Urinary bladder (tissue), 4 donors: ENCODE measurements around the gene ABL1. TPM values are rescaled to one million over a fixed set of nuclear protein-coding genes. Genes with fewer than 3 reads are reported as not detected.
"Not testable (repeated sequence)": the region's sequence is repeated elsewhere in the genome, so short reads cannot be mapped to it uniquely, and the experiment has no call there.

Experiments used
- DNase-seq: peaks from one replicate; pipeline ENCODE4 v3.0.0-alpha.2; 2015; ENCODE audit errors: extremely low spot score
- H3K27ac ChIP-seq: one replicate; pipeline ENCODE4 v1.5.1; 2013; ENCODE audit warnings: low read depth, mild to moderate bottlenecking, moderate library complexity
- H3K36me3 ChIP-seq: one replicate; pipeline ENCODE4 v1.6.1; 2013; ENCODE audit warnings: mild to moderate bottlenecking, moderate library complexity; ENCODE audit not compliant: insufficient read depth
- H3K4me1 ChIP-seq: one replicate; pipeline ENCODE4 v1.6.1; 2013; ENCODE audit warnings: mild to moderate bottlenecking, moderate library complexity; ENCODE audit not compliant: insufficient read depth
- H3K4me3 ChIP-seq: one replicate; pipeline ENCODE4 v1.5.1; 2013; ENCODE audit warnings: low read depth, low read length
- WGBS: extraction: QIAGEN DNeasy Blood & Tissue Kit; methylation state at CpG from one replicate; pipeline ENCODE4 v1.1.7; 2013; 5-methylcytosine and 5-hydroxymethylcytosine counted together
- polyA plus RNA-seq: library from polyadenylated mRNA; stranded (reverse); fragments of 200-250 nt; gene quantifications from one replicate; pipeline ENCODE4 v1.2.3, GENCODE V29; 2013
- total RNA-seq: library from RNA; depleted of rRNA; stranded (reverse); fragments of >200 nt; gene quantifications from one replicate; pipeline ENCODE4 v1.2.3, GENCODE V29; 2014
- donor health status: healthy with polysubstance abuse.
- donor health status: healthy.

The ABL1 gene
- total RNA-seq (46.5 TPM), polyA plus RNA-seq (125 TPM)

DNA sequence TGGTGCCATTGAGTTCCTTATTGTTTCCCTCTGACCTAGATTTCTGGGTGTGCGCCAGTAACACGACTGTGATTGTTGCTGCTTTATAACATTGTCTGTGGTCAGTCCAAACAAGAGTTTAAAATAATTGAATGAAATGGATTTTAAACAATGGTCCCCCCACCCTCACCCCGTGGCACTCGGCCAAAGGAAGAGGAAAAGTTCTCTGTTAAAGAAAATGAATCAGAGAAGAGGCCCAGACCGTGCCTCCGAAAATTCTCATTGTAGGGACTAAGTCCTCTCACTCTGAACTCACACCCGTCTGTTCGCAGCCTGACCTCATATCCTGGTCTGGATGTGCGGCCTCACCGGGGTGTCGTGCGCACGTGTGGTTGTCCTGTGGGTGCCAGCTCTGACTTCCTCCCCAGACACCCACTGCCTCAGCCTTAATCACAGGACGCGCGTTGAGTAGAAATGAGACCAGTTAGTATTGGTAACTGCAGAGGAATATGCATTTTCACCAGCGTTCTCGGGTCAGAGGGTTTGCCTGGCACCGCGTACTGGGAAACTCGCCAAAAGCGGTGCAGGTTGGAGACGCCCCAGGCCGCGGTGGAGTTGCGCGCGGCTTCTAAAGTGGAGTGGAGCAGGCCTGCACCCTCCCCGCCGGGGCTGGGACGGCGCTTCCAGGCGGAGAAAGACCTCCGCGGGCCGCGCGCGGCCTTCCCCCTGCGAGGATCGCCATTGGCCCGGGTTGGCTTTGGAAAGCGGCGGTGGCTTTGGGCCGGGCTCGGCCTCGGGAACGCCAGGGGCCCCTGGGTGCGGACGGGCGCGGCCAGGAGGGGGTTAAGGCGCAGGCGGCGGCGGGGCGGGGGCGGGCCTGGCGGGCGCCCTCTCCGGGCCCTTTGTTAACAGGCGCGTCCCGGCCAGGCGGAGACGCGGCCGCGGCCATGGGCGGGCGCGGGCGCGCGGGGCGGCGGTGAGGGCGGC lies at the start of gene ABL1:
TSS of gene ABL1 (plus strand) at position 884 of the 966 bp plus-strand sequence. CDS start 193 bp downstream, outside the sequence.
- Histone ChIP-seq H3K27ac (peak within 1 kb of the TSS; percentile 96), H3K4me3 (peak within 1 kb of the TSS; percentile 97), H3K4me1 (no peaks in the 10 kb centered on the region), H3K36me3 (no peaks in the 10 kb centered on the region)
- 1% methylated on average over 78 of the region's 78 CpGs for WGBS
- DNase-seq: no peak

DNA sequence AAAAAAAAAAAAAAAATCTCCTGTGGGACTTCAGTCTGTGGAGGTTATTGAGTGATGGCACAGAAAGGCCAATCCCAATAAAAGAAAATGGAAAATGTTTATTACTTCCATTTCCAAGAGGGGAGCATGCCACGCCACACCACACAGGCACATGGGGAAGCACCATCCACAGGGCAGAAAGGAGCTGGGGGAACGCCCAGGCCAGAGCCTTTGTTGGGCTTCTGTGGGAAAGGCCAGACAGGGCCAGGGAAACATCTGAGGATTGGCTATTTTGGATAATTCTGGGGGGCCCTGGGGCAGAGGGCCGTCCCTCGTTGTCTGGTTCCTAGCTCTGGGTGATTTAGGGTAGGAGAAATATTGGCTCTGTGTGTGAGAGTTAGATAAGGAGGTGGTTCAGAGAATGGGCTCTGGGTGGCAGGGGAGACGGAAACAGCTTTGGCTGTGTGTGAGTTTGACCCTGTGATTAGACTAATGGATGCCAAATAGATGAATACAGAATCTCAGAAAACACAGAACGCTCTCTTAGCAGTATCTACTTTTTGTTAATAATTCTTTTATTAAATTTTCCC lies 49.0 kb upstream of the ABL1 start:
- H3K27ac ChIP-seq: no peak overlapping the region
- DNase-seq: no peak
- H3K4me3 ChIP-seq: no peak overlapping the region
- WGBS: 67% methylated on average over 6 of the region's 6 CpGs
- H3K36me3 ChIP-seq: no peaks in the 10 kb centered on the region
- H3K4me1 ChIP-seq: no peaks in the 10 kb centered on the region

DNA sequence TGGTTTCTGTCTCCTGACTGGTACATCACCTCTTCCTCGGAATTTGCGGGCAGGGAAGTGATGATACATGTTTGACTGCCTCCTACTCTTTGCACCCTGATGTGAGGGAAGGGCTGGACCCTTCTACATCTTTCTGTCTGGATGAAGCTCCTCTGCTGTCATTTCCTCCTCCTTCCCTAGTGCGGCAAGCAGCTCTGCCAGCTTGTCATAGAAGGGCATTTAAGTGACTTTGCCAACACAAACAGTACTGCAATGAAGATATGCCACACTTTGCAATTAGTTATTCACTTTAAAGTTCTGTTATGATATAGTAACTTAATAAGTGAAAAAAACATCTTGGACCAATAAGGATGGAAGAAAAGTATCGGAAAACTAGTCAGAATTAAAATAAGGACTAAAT lies 48.5 kb upstream of the ABL1 start:
- Histone ChIP-seq H3K27ac (no peak overlapping the region), H3K4me3 (no peak overlapping the region), H3K4me1 (no peaks in the 10 kb centered on the region), H3K36me3 (no peaks in the 10 kb centered on the region)
- DNase-seq: no peak
- WGBS: 89% methylated on average over 4 of the region's 4 CpGs

DNA sequence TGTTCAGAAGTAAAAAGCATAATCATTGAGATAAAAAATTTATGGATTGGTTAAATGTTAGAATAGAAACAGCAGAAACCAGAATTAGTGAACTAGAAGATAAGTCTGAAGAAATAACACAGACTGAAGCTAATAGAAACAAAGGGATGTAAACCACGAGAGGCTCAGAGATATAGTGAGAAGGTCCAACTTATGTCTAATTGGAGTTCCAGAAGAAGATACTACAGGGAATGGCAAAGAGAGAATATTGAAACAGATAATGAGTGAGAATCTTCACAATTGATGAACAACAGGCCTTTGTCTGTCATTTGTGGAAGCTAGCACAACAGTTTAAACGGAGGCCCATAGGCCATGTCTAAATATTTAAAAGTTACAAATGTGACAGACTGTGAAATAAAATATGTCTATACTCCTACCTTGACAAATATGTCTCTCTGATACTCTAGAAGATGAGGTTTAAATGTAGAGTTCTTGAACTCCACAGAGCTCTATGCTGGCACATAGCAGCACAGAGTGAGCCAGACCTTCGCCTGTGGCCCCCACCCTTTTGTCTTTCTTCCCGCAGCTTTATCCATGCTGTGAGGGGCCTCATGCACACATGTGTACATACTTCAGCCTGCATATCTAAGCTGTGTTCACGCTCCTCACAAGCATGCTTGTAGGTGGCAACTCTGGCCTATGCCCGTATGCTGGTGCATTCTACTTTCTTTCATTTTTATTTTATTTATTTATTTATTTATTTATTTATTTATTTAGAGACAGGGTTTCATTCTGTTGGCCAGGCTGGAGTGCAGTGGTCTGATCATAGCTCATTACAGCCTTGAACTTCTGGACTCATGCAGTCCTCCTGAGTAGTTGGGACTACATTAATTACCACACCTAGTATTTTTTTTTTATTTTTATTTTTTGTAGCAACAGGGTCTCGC lies 45.0 kb upstream of the ABL1 start:
- Histone ChIP-seq H3K4me3 (no peak overlapping the region), H3K4me1 (no peaks in the 10 kb centered on the region), H3K27ac (no peak overlapping the region), H3K36me3 (no peaks in the 10 kb centered on the region)
- DNase-seq: no peak
- WGBS: 98% methylated on average over 7 of the region's 7 CpGs

DNA sequence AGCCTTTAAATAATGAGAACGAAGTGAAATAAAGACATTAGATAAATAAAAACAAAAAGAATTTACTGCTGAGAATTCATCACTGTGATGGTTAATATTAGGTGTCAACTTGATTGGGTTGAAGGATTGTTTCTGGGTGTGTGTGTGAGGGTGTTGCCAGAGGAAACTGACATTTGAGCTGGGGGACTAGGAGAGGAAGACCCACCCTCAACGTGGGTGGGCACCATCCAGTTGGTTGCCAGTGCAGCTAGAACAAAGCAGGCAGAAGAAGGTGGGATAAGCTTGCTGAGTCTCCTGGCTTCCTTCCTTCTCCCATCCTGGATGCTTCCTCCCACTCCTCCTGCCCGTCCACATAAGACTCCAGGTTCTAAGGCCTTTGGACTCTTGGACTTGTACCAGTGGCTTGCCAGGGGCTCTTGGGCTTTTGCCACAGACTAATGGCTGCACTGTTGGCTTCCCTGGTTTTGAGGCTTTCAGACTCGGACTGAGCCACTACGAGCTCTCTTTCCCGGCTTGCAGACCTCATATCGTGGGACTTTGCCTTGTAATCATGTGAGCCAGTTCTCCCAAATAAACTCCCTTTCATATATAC lies 43.7 kb upstream of the ABL1 start:
- Histone ChIP-seq H3K27ac (no peak overlapping the region), H3K4me1 (no peaks in the 10 kb centered on the region), H3K36me3 (no peaks in the 10 kb centered on the region), H3K4me3 (no peak overlapping the region)
- whole genome bisulfite sequencing: 86% methylated on average over 7 of the region's 7 CpGs
- DNase-seq: no peak

DNA sequence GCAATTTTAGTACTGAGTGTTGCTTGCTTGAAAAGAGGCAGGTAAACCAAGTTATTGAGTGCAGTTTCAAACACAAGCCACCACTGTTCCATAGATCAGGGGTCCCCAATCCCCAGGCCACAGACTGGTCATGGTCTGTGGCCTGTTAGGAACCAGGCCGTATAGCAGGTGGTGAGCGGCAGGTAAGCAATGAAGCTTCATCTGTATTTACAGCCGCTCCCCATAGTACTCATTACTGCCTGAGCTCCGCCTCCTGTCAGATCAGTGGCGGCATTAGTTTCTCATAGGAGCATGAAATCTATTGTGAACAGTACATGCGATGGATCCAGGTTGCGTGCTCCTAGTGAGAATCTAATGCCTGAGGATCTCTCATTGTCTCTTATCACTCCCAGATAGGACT lies 41.5 kb upstream of the ABL1 start:
- no peak for DNase-seq
- no peaks in the 10 kb centered on the region for H3K36me3 ChIP-seq
- no peak overlapping the region for H3K27ac ChIP-seq
- 90% methylated on average over 7 of the region's 7 CpGs for WGBS
- H3K4me1 ChIP-seq: no peaks in the 10 kb centered on the region
- no peak overlapping the region for H3K4me3 ChIP-seq

DNA sequence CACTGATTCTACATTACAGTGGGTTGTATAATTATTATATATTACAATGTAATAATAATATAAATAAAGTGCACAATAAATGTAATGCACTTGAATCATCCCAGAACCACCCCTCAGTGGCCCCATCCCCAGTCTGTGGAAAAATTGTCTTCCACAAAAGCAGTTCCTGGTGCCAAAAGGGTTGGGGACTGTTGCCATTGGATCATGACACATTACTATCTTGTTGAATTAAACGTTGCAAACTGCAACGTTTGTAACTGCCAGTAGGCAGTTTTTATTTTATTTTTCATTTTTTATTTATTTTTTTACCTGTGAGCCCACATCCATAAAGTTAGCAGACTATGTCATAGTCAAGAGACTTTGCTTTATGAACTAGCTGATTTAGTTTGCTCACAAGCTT lies 41.0 kb upstream of the ABL1 start:
- H3K36me3 ChIP-seq, H3K4me1 ChIP-seq, DNase-seq, H3K27ac ChIP-seq, H3K4me3 ChIP-seq: not testable (repeated sequence)
- WGBS: 24% methylated on average over 2 of the region's 2 CpGs

DNA sequence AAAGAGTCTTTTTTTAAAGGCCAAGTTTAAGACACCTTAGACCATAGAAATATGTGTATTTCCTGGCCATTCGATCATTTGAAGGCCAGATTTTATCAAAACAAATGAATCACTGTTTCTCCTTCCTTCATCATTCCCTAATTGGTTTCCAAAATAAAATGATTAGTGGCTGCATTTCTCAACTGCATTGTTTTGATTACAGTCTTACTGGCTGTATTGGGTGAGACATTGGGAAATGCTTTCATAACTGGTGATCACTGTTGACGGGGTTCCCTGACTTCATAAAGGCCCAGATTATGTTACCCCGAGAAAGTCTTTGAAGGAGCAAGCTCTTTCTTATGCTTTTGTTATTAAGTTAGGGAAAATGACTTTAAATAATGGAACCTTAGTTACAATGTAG lies 40.6 kb upstream of the ABL1 start:
- not testable (repeated sequence) for DNase-seq, H3K4me1 ChIP-seq, H3K4me3 ChIP-seq, H3K36me3 ChIP-seq
- WGBS: 54% methylated on average over 3 of the region's 3 CpGs
- peak overlapping the region; percentile 64 for H3K27ac ChIP-seq

DNA sequence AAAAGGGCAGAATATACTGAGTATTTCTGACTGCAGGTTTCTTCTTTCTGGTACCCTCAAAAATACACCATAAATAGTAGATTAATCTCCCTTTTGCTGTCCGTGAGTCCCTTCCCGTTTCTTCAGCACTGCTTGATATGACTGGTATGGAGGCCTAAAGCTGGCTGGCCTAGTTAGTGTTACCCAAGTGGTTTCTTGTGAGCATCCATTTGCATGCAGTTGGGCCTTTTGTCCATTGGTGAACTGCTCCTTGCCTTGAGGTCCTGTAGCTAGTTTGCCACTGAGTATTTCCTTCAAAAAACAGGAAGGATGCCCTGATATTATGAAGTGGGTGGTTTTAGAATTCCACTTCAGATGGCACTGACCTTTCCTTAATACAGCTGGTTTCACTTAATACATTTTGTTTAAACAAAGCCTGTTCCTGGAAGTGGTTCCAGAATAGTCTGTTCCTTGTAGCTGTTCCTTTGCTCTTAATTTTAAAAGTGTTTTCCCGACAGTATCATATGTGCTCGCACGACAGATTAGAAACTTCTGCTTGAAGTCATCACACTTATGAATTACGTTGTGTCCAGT lies 40.0 kb upstream of the ABL1 start:
- no peak for DNase-seq
- Histone ChIP-seq H3K36me3 (no peaks in the 10 kb centered on the region), H3K4me3 (no peak overlapping the region), H3K27ac (peak overlapping the region; percentile 32), H3K4me1 (no peaks in the 10 kb centered on the region)
- WGBS: 45% methylated on average over 6 of the region's 6 CpGs

DNA sequence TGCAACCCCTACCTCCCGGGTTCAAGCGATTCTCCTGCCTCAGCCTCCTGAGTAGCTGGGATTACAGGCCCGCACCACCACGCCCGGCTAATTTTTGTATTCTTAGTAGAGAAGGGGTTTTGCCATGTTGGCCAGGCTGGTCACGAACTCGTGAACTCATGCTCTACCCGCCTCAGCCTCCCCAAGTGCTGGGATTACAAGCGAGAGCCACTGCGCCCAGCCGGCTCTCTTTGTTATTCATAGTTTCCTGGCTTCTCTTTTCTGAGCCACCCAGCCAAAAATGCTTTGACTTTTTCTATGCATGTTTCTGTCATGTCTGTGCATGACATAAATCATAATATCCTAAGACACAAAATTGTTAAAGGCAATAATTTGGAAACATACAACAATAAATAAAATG lies 31.9 kb upstream of the ABL1 start:
- H3K4me3 ChIP-seq, H3K27ac ChIP-seq, DNase-seq, H3K4me1 ChIP-seq, H3K36me3 ChIP-seq: not testable (repeated sequence)
- WGBS: 91% methylated on average over 11 of the region's 11 CpGs

DNA sequence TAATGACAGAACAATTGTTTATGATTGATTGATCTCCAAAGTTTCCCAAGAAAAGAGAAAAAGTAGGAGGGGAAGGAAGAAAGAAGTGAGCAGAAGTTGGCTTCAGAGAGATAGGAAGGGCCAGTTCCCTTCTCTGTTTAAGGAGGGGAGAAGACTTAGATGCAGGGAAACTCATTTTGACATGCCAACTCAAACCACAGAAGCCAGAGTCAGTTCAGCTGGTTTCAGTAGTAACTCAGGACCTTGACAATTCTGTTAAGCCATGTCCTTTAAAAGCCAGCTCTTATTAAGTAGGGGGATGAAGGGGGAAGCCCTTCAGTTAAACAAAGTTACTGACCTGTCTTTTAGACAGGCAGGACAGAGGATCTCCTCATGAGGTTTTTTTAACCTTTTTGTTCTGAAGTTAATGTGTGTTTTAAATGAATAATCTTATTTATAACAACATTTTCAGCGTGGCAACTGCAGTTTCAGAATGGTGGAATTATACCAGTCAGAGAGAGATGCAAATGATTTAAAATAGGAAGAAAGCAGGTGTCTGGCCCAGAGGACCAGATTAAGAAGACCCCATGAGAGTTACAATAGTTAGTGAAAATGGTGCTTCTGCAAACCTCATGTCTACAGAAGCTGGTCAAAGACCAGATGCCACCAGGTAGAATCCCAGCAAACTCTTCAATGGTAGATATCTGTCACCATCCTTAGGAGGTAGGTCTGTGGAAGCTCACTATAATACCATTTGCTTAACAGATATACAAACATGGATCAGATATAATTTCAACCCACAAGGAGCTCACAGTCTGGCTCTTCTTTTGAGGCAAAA lies 29.3 kb upstream of the ABL1 start:
- 20% methylated on average over 1 of the region's 1 CpG for WGBS
- Histone ChIP-seq H3K27ac (no peak overlapping the region), H3K4me3 (no peak overlapping the region), H3K4me1 (no peaks in the 10 kb centered on the region), H3K36me3 (no peaks in the 10 kb centered on the region)
- no peak for DNase-seq

DNA sequence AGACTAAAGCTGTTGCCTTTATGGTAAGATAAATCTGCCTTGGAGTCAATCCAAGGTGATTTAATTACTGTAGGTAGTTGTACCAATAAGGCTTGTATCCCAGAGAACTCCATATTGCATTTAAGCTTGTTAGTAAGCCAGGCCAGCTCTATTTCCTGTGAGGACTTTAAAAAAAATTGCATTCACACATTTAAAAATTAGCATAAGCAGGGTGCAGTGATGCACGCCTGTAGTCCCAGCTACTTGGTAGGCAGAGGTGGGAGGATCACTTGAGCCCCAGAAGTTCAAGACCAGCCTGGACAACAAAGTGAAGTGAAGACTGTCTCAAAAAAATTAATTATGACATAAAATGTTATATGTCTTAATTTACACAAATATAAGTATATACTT lies 28.7 kb upstream of the ABL1 start:
- no peak overlapping the region for H3K4me3 ChIP-seq
- H3K27ac ChIP-seq: no peak overlapping the region
- DNase-seq: no peak
- no peaks in the 10 kb centered on the region for H3K4me1 ChIP-seq
- no peaks in the 10 kb centered on the region for H3K36me3 ChIP-seq
- WGBS: 92% methylated on average over 1 of the region's 1 CpG
